GM21447 (cell line): ENCODE measurements around the gene OPHN1.

Experiments
- ATAC-seq: cut with Tn5 transposase; IDR thresholded peaks from one replicate; pipeline ENCODE4 v1.9.1; 2021; ENCODE audit not compliant: unreplicated experiment

Gene OPHN1

DNA sequence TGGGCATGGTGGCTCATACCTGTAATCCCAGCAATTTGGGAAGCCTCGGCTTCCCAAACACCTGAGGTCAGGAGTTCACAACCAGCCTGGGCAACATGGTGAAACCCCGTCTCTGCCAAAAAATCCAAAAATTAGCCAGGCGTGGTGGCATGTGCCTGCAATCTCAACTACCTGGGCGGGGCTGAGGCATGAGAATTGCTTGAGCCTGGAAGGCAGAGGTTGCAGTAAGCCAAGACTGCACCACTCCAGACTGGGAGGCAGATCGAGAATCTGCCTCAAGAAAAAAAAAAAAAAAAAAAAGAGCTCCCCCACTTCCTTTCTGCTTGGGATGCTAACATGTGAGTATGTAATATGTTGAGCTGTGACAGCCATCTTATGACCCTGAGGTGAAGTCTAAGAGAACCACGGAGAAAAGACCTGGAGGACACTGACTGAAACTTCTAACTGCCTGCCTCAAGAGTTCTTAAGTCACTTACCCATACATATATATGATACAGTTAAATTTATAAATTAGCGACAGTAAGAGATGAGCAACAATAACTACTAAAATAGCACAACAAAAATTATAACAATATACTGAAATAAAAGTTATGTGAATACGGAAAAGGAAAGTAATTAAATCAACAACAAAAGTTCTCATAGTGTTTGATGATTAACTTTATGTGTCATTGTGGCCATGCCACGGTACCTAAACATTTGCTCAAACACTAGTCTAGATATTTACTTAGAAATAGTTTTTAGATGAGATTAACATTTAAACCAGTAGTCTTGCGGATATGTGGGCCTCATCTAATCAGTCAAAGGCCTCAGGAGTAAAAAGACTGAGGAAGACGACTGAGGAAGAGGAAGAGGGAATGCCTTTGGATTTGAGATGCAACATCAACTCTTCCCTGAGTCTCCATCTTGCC, 178.3 kb downstream of the OPHN1 start:
- no peak for ATAC-seq

- no peak for ATAC-seq
Measured at GRCh38 chrX:68252664-68253063, 180.6 kb downstream of the OPHN1 start.

DNA sequence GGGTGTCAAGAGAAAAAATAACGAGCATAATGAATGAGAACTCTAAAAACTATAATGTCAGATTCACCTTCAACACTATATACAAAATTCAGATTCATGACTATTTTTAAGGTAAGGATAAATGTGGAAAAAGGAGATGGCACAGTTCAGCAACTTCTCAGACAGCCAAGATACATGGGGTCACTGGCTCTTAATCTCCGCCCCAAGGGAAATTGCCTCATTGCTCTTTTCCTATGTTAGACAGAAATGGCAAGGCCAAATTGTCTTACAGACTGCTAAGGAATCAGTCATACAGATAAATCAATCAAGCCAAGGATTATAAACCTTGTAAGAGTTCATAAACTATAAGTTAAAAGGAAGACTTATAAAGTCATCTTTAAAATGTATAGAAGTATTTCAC, 183.4 kb downstream of the OPHN1 start:
- ATAC-seq, result no peak

- no peak for ATAC-seq
Measured at GRCh38 chrX:68249401-68249831, 183.9 kb downstream of the OPHN1 start.

DNA sequence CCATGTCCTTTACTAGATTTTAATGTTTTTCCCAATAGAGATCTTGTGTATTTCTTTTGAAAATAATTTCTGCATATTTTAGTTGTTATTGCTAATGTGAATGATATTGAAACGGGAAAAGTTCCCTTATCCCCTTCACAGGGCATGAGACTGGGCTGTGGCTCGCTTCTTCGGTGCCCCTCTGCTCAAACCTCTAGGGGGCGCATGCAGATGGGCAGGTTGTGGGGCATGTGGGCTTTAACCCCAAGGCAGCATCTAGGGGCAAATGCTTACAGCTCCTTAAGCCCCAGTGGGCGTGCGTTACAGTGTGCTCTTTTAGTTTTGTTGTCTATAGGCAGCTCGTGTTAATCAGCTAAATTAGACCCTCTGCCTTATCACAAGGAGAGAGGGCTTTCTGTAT, 194.7 kb downstream of the OPHN1 start:
- no peak for ATAC-seq

GRCh38 chrX:68234171-68234910, 199.0 kb downstream of the OPHN1 start:
- no peak for ATAC-seq

- no peak for ATAC-seq
Measured at GRCh38 chrX:68232206-68232605, 201.1 kb downstream of the OPHN1 start.

DNA sequence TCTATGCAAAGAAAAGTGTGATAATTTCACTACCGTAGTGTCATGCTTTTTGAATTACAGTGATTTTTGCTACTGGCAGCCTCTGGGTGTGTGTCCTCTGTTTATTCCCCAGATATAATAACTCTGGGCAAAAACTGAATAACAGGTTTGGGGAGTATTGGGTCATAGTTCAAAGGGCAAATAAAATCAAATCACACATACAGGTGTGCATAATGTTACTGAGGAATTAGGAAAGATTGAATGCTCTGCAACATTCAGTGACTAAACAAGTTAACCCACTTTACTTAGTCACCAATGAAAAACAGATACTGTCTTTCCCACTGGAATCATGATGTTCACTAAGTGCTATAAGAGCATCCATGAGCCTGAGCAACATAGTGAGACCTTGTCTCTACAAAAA, 224.3 kb downstream of the OPHN1 start:
- ATAC-seq, result no peak

- no peak for ATAC-seq
Measured at GRCh38 chrX:68204521-68205038, 228.7 kb downstream of the OPHN1 start.

- peak; percentile 83 for ATAC-seq
Measured at GRCh38 chrX:68203646-68204045, 229.6 kb downstream of the OPHN1 start.

DNA sequence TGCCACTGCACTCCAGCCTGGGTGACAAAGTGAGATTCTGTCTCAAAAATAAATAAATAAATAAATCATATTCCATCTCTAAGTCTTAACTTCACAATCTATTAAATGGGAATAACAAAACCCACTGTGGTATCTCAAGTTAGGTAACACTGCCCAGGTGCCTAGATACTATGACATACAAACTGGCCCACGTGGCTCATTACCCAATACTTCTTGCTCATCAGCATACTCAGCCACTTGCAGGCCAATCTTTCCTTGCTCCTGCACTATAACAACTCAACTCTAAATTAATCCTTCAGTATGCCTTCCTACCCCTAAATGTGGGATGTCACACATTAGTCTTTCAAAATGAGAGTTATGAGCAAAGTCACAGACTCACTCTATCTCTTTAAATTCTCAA, 230.1 kb downstream of the OPHN1 start:
- no peak for ATAC-seq

GRCh38 chrX:68199062-68199848, 234.0 kb downstream of the OPHN1 start:
- ATAC-seq, result no peak

DNA sequence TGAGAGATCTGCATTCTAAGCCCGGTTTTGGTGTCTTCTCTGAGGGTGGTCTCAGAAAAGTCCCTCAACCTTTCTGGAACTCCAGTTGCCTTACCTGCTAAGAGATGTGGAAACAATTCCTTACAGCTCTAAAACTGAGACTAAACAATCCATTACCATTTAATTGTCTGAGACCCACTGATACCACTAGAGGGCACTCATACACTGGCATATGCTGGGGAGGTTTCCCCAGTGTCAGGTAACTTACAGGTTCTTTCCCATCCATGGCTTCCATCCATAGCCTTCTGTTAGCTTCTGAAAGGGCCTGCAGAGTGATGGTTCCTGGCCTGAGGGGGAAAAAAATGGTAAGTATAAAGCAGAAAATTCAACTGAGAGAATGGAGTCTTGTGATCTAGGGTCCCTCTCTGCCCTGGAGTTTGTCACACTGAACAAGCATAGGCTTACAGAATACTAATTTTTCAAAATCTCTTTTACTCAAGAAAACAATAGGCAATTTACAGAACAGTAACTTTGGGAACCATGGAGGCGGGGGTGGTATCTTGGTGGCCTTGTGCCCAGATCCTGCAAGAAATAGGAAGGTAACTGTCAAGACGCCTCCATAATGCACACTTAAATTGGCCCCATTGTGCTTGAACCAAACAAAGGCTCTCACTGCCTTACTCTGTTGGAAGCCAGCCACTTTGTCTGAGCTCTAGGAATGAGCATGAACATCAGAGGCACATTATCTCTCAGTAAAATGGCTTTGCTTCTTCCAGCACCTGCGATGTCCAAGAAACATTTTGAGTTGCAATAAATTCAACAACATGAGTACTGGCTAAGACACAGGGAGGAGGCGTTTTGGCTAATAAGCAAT, 236.1 kb downstream of the OPHN1 start:
- ATAC-seq, result no peak

- ATAC-seq, result no peak
Measured at GRCh38 chrX:68195561-68195960, 237.7 kb downstream of the OPHN1 start.

- ATAC-seq, result no peak
Measured at GRCh38 chrX:68193786-68194185, 239.5 kb downstream of the OPHN1 start.

GRCh38 chrX:68193234-68193633, 240.1 kb downstream of the OPHN1 start:
- no peak for ATAC-seq

GRCh38 chrX:68190799-68191198, 242.5 kb downstream of the OPHN1 start:
- ATAC-seq, result no peak

- no peak for ATAC-seq
Measured at GRCh38 chrX:68186552-68187262, 246.6 kb downstream of the OPHN1 start.

DNA sequence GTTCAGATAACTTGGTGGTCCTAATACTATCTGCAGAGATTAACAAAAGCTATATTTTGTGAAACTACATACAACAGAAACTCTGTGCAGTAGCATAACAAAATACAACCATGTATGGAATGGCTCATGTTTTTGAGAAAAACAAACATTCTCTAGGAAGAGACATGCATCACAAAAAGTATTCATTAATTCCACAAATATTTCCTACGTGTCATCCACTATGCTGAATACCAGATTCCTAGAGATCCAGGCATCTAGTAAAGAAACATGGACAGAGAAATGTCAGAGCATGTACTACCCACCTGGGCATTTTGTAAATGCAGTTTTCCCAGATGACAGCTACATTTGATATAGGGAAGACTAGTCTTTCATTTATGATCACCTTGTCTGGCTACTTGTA, 248.1 kb downstream of the OPHN1 start:
- no peak for ATAC-seq
